CD4-positive, alpha-beta T cell treated with Interleukin-10 for 1 hour (primary cell): ENCODE results near the gene SCN8A.

ENCODE experiments used
- DNase-seq: peaks from one replicate; pipeline ENCODE4 v3.0.0-alpha.2; 2020

Gene SCN8A

GRCh38 chr12:51675071-51675803 lies 84.2 kb downstream of the SCN8A start:
- no peak for DNase-seq

GRCh38 chr12:51676875-51677274 lies 85.8 kb downstream of the SCN8A start:
- no peak for DNase-seq

- no peak for DNase-seq
These were observed 86.4 kb downstream of the SCN8A start for GRCh38 chr12:51677284-51677968.

GRCh38 chr12:51678086-51678724 lies 87.2 kb downstream of the SCN8A start:
- DNase-seq, result peak; percentile 26

GRCh38 chr12:51682981-51683380 lies 91.9 kb downstream of the SCN8A start:
- no peak for DNase-seq

GRCh38 chr12:51683763-51684357 lies 92.8 kb downstream of the SCN8A start:
- DNase-seq, result no peak

GRCh38 chr12:51686727-51687126 lies 95.7 kb downstream of the SCN8A start:
- DNase-seq, result no peak

- no peak for DNase-seq
These were observed 96.1 kb downstream of the SCN8A start for GRCh38 chr12:51687177-51687576.

- no peak for DNase-seq
These were observed 96.6 kb downstream of the SCN8A start for GRCh38 chr12:51687614-51688013.

- no peak for DNase-seq
These were observed 99.0 kb downstream of the SCN8A start for GRCh38 chr12:51689983-51690382.

GRCh38 chr12:51692016-51692415 lies 101.0 kb downstream of the SCN8A start:
- no peak for DNase-seq

GRCh38 chr12:51693569-51693968 lies 102.5 kb downstream of the SCN8A start:
- no peak for DNase-seq

GRCh38 chr12:51694146-51694545 lies 103.1 kb downstream of the SCN8A start:
- DNase-seq, result no peak

GRCh38 chr12:51695241-51696010 lies 104.4 kb downstream of the SCN8A start:
- no peak for DNase-seq

GRCh38 chr12:51699219-51699618 lies 108.2 kb downstream of the SCN8A start:
- DNase-seq, result no peak

GRCh38 chr12:51700887-51701286 lies 109.9 kb downstream of the SCN8A start:
- no peak for DNase-seq

GRCh38 chr12:51702587-51702986 lies 111.6 kb downstream of the SCN8A start:
- DNase-seq, result no peak

- no peak for DNase-seq
These were observed 114.4 kb downstream of the SCN8A start for GRCh38 chr12:51705450-51705849.

GRCh38 chr12:51706206-51706605 lies 115.2 kb downstream of the SCN8A start:
- no peak for DNase-seq

GRCh38 chr12:51714666-51715065 lies 123.6 kb downstream of the SCN8A start:
- DNase-seq, result no peak

GRCh38 chr12:51717326-51717925 lies 126.4 kb downstream of the SCN8A start:
- DNase-seq, result no peak

- peak; percentile 17 for DNase-seq
These were observed 130.4 kb downstream of the SCN8A start for GRCh38 chr12:51721282-51721940.
